Uterus (tissue), 4 donors: ENCODE data around the gene USP40. TPM values are rescaled to one million over a fixed set of nuclear protein-coding genes. Genes with fewer than 3 reads are reported as not detected.

ENCODE experiments used
- DNase-seq, 2 donors: peaks; one replicate each; pipeline ENCODE4 v3.0.0-alpha.2; 2019 to 2020
- H3K27ac ChIP-seq, 2 donors: fragments of 200-600 bp; sonication (generic); 1 replicate in 1 of 2; 2 replicates in 1 of 2; pipeline ENCODE4 v1.5.1; 2016 to 2018
- H3K27me3 ChIP-seq, 2 donors: fragments of 200-600 bp; sonication (generic); one replicate each; pipeline ENCODE4 v1.5.1; 2018 to 2019; ENCODE audit warnings: control low read depth in 1 of 2
- H3K36me3 ChIP-seq, 2 donors: fragments of 200-600 bp; sonication (generic); one replicate each; pipeline ENCODE4 v1.5.1; 2019; ENCODE audit warnings: control low read depth in 1 of 2
- H3K4me1 ChIP-seq, 2 donors: fragments of 200-600 bp; sonication (generic); one replicate each; pipeline ENCODE4 v1.5.1; 2018 to 2019; ENCODE audit warnings: control low read depth in 1 of 2
- H3K4me3 ChIP-seq, 2 donors: fragments of 200-600 bp; sonication (generic); 1 replicate in 1 of 2; 2 replicates in 1 of 2; pipeline ENCODE4 v1.5.1; 2018 to 2019; ENCODE audit warnings: mild to moderate bottlenecking in 1 of 2
- H3K9me3 ChIP-seq, 2 donors: fragments of 200-600 bp; sonication (generic); one replicate each; pipeline ENCODE4 v1.5.1; 2019; ENCODE audit warnings: control low read depth in 1 of 2
- CTCF ChIP-seq, 4 experiments: fragments of 200-600 bp in 2 of 4; fragments of 450-650 bp in 2 of 4; sonication (generic) in 2 of 4; IDR thresholded peaks; one replicate each; pipeline ENCODE4 v1.5.1; 2016 to 2019; ENCODE audit warnings: antibody characterized with exemption in 4 of 4, mild to moderate bottlenecking in 2 of 4, moderate library complexity in 1 of 4
- POLR2A ChIP-seq, 2 donors: fragments of 450-650 bp; IDR thresholded peaks; one replicate each; pipeline ENCODE4 v1.6.1; 2016; ENCODE audit warnings: antibody characterized with exemption in 2 of 2, mild to moderate bottlenecking in 1 of 2, moderate library complexity in 1 of 2
- intact Hi-C: fragments of 100-400 bp; cut with DNase I; formaldehyde crosslinking; loops from one replicate; pipeline ENCODE4 v1.15.1; 2023; ENCODE audit warnings: low total_unique reads
- total RNA-seq, 4 donors: library from RNA; depleted of rRNA in 3 of 4; stranded (reverse); fragments of >200 nt in 3 of 4; gene quantifications; one replicate each; pipeline versions ENCODE4 v1.1.0 to v1.2.4, GENCODE V29; 2014 to 2023
- donor health status: DM: yes; HTN: yes; CAD: no.

USP40 gene
- total RNA-seq, 4 donors from 2014 or later = 14.7 to 60.2 (median 49.5) TPM

- Histone ChIP-seq H3K36me3 (no peaks in the 10 kb centered on the region), H3K27me3 (no peaks in the 10 kb centered on the region), H3K4me1 (no peaks in the 10 kb centered on the region), H3K9me3 (no peaks in the 10 kb centered on the region), H3K27ac (no peak overlapping the region), H3K4me3 (no peak overlapping the region)
- intact Hi-C loops = no loop called here
- DNase-seq = peak; percentile 52 to 73
- TF ChIP-seq POLR2A (IDR thresholded peaks at IDR 0.05) (no peak), CTCF (IDR thresholded peaks at IDR 0.05) (no peak)
Measured at GRCh38 chr2:233439191-233439590, 127.4 kb downstream of the USP40 start.

GRCh38 chr2:233438573-233439147 lies 127.9 kb downstream of the USP40 start:
- TF ChIP-seq POLR2A (IDR thresholded peaks at IDR 0.05) (no peak), CTCF (IDR thresholded peaks at IDR 0.05) (no peak)
- no peaks in the 10 kb centered on the region for H3K36me3 ChIP-seq

GRCh38 chr2:233437439-233437955 lies 129.1 kb downstream of the USP40 start:
- no peak for TF ChIP-seq POLR2A (IDR thresholded peaks at IDR 0.05)
- TF ChIP-seq CTCF (IDR thresholded peaks at IDR 0.05) = no peak
- Histone ChIP-seq H3K27me3 (no peaks in the 10 kb centered on the region), H3K4me1 (no peaks in the 10 kb centered on the region), H3K4me3 (no peak overlapping the region), H3K36me3 (no peaks in the 10 kb centered on the region), H3K9me3 (no peaks in the 10 kb centered on the region), H3K27ac (no peak overlapping the region)
- DNase-seq = no peak
- intact Hi-C loops = no loop called here

More at GRCh38 chr2:233438573-233439147, 127.9 kb downstream of the USP40 start:
- no peak for DNase-seq
- Histone ChIP-seq H3K27ac (no peak overlapping the region), H3K4me1 (no peaks in the 10 kb centered on the region), H3K27me3 (no peaks in the 10 kb centered on the region), H3K9me3 (no peaks in the 10 kb centered on the region), H3K4me3 (no peak overlapping the region)
- intact Hi-C loops = no loop called here

- no peak for DNase-seq
Measured at GRCh38 chr2:233436691-233437438, 129.7 kb downstream of the USP40 start.

More at GRCh38 chr2:233436691-233437438, 129.7 kb downstream of the USP40 start:
- H3K36me3 ChIP-seq = no peaks in the 10 kb centered on the region
- no peak for TF ChIP-seq CTCF (IDR thresholded peaks at IDR 0.05)
- TF ChIP-seq POLR2A (IDR thresholded peaks at IDR 0.05) = no peak
- no peak overlapping the region for H3K27ac ChIP-seq
- H3K4me1 ChIP-seq = no peaks in the 10 kb centered on the region
- H3K4me3 ChIP-seq = no peak overlapping the region
- no peaks in the 10 kb centered on the region for H3K27me3 ChIP-seq
- H3K9me3 ChIP-seq = no peaks in the 10 kb centered on the region
- intact Hi-C loops = no loop called here
